GM18873 (cell line): ENCODE results near the gene LRP8.

Experiments used
- ATAC-seq: cut with Tn5 transposase; IDR thresholded peaks from one replicate; pipeline ENCODE4 v1.9.1; 2021; ENCODE audit warnings: mild to moderate bottlenecking, moderate library complexity, moderate number of reproducible peaks; ENCODE audit not compliant: unreplicated experiment, low FRiP score

The LRP8 gene

DNA sequence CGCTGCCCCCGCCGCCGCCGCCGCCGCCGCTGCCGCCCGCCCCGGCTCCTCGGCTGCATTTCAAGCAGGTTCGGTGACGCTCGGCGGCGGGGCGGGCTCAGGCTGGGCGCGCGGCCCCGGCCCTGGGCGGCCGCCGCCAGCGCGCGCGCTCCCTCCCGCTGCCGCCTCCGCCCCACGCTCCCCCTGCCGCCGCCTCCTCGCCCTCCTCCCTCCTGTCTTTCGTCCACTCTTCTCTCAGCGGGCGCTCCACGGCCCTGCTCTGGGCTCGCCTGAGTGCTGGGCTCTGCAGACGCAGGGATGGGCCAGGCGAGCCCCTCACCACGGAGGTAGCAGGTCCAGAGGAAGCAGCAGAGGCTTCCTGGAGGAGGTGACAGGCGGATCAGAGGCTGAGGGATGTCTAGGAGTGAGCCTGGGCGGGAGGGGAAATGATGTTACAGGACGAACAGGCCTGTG, at the start of gene LRP8:
Gene LRP8 (minus strand): TSS at position 62 of the 453 bp plus-strand sequence. CDS start 158 bp downstream, outside the sequence.
- no peak for ATAC-seq

DNA sequence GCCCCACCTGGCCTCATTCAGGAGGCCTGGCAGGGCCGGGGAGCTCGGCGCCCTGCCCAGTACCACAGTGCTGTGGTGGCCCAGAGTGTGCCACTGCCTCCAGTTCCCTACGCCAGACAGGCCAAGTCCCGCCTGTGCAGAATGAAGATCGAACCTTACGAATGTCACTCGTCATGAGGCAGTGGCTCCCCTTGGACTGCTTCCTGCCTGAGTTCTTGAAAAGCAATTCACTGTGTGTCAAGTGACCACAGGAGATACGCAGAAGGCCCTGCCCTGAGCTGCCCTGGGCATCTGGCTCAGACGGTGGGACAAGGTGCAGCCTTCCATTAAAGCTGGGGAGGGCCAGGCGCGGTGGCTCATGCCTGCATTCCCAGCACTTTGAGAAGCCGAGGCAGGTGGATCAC, 49.6 kb upstream of the LRP8 start:
- ATAC-seq, result no peak

DNA sequence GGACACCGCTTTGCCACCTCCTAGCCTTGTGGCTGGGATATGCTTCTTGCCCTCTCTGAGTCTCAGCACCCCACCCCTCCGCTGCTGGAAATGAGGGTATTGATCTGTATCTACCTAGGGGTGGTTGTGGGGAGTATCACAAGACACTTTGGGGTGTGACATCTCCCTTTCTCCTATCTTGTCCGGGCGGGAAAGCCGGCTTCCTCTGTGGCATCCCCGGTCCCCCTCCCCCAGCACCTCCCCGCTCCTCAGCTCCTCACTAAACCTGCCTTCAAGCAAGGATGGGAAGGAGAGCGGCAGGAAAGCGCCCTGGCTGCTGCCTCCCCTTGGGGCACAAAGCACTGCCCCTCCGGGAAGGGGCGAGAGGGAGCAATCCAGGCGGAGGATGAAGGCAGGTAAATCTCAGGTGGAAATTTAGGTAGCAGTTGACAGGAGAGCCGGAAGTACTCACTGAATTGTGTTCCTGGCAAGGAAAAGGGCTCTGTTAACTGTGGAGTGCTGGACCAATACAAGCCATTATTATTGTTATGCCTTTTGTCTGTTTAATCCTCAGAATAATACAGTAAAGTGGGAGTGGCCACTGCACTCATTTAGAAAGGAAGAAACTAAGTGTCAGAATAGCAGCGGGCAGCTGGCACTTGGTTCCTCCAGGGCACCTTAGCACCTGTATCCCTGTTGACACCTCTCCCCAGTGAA, 49.0 kb upstream of the LRP8 start:
- ATAC-seq, result no peak

DNA sequence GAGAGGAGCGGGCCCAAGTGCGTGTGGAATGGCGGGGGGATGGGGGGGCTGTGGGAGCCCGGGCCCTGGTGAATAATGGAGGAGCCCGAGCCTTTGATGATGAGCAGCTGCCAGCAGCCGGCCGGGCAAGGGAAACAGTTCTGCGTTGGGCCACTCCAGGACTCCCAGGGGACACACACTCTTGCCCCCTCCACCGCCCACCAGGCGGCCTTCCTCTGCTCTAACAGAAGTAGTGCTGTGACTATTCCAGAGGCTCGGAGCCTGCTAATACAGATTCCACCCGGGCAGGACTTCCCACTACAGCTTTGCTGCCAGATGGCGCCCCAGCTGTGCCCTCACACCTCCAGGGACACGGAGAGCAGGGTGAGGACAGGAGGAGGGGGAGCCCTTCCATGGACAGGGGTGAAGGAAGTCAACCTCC, 48.2 kb upstream of the LRP8 start:
- no peak for ATAC-seq

DNA sequence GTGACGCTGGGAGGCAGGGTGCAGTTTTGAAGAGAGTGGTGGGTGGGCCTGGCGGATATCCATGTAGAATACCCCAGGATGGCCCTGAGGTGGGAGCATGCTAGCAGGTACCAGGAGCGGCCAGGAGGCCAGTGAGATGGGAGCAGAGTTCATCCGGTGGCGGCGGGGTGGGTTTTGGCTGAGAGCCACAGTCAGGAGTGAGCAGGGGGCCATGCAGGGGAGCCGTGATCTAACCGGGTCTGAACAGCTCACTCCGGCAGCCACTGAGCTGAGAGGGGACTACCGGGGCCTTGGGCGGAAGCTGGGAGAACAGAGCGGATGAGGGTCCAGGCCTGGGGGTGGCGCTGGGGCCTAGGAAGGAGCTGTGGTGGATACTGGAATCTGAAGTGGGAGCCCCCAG, 47.6 kb upstream of the LRP8 start:
- ATAC-seq, result no peak

DNA sequence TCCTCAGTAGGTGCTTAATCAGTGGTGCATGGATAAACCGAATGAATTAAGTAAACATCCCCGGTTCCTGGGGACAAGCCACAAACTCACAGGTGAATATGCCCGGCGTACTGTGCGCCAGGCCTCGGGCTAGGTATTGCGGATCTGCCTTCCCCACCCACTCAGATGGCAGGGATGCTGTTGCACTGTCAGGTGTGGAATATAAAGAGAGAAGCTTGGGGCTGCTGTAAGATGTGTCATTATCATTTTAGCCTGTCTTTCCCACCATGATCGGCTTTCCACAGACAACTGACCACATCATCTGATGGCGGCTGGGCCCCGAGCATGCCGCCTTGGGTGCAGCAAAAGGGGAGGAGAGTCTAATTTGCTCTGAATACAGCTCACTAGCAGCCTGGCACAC, 45.4 kb upstream of the LRP8 start:
- no peak for ATAC-seq

DNA sequence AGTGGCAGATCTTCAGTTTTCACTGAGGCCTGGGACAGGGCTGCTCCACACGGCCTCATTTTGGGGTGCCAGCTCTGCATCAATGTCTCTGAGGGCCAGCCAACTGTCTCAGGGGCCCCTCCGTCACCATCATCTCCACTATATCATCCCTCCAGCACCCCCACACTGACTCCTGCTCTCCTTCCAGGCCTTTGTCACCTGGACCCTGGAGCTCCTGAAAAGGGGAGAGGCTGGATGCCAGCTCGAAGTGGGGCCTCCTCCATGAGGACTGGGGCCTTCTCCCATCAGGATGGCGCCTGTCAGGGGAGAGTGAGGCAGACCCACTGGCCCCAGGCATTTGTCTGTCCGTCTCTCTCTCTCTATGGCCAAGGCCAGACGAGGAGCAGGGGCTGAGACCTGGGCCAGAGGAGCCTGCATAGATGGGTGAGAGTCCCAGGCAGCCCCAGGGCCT, 44.7 kb upstream of the LRP8 start:
- no peak for ATAC-seq

DNA sequence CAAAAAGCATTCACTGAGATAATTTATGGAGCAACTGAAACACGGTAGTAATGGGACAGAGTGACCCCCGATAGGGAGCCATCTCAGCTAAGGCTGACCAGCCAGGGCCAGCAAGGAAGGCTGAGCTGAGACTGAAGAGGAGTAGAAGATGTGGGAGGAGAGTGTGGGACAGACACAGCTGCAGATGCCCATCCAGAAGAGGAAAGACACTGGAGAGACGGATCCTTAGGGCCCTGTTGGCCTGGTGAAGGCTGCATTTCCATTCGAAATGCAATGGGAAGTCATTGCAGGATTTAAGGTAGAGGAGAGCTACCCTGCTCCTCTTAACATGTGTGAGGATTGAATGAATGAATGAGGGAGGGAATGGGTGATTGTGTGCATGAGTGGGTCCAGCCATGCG, 44.0 kb upstream of the LRP8 start:
- no peak for ATAC-seq

DNA sequence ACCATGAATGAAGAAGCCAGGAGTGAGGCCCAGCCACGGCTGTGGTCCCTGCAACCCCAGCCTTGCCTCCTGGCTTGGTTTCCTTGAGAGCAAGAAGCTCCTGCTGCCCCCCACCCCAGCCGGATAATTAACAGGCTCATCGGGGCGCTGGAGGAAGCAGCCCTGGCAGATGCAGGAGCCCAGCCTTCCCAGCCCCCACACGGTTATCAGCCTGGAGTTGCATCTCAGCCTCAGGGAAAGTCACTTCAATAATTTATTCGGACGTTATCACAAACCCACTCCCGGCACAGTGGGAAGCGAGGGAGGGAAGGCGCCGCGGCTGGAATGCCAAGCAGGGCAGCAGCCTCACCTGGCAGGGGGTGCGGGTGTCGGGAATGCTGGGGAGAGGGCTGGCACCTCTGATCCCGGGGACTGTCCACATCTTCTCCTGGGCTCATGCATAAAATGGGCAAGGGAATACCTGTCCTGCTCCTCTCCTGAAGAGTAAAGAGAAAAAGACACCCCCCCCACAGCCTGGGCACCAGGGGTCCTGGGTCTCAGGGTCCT, 43.3 kb upstream of the LRP8 start:
- no peak for ATAC-seq

DNA sequence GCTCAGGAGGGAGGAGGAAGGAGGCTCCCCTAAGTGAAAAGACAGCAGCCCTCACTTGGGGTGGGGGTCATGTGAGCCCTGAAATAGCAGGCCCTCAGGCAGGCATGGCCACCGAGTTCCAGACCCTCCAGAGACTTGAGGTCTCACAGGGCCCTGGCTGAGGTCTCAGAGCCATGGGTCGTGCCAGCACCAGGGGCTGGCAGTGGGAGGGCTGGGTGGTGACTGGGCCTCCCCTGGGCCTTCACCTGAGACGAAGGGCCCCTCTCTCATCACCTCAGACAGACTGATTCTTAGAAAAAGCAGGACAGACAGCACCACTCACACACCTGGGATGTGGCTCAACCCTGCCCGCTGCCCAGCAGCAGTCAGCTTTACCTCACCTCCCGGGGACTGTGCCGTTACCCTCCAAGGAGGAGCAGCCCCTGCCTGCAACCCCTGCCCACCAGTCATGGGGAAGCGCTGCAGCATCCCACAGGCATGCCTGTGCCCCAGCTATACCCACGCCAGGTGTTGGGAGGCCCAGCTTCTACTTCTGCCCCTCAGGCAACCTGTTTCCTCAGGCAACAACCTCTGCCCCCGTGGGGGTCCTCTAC, 42.6 kb upstream of the LRP8 start:
- ATAC-seq, result no peak

DNA sequence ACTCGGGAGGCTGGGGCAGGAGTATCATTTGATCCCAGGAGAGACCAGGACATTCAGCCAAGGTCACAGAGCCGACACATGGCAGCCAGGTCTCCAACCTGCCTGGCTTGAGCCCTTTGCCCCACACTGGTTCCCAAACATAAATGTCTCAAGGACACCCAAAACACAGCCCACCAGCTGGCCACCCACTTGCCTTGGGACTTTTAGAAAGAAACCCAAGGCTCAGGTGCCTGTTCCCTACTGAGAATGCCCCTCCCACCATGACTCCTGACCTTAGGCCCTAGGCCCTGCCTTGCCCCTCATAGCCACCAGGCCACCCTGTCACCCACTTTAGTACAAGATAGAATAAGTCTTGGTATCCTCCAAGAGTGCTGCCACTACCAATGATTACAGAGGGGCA, 41.9 kb upstream of the LRP8 start:
- ATAC-seq, result no peak

DNA sequence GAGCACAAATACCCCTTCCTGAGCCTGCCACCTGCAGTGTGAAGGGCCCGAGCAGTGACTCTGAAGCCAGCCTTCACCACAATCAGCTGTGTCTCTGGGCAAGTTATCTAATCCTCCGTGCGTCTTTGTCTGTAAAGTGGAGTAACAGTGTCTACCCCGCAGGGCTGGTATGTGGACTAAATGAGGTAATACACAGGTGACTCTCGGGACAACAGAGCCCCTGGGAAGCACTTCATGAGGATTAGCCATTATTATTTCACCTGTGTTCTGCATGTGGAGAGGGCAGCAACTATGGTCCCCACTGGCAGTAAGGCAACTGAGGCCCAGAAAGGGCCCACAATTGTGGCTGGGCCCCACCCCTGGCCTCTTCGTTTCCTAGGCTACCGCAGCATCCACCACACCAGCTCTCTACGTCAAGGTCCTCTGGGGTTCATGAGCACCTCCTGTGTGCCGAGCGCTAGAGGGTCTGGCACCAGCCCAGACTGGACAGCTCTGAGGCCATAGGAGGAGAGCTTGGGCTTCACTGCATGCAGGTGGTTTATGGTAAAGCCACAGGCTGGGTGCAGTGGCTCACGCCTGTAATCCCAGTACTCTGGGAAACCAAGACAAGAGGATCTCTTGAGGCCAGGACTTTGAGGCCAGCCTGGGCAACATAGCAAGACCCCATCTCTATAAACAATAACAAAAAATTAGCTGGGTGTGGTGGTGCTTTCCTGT, 41.3 kb upstream of the LRP8 start:
- no peak for ATAC-seq

DNA sequence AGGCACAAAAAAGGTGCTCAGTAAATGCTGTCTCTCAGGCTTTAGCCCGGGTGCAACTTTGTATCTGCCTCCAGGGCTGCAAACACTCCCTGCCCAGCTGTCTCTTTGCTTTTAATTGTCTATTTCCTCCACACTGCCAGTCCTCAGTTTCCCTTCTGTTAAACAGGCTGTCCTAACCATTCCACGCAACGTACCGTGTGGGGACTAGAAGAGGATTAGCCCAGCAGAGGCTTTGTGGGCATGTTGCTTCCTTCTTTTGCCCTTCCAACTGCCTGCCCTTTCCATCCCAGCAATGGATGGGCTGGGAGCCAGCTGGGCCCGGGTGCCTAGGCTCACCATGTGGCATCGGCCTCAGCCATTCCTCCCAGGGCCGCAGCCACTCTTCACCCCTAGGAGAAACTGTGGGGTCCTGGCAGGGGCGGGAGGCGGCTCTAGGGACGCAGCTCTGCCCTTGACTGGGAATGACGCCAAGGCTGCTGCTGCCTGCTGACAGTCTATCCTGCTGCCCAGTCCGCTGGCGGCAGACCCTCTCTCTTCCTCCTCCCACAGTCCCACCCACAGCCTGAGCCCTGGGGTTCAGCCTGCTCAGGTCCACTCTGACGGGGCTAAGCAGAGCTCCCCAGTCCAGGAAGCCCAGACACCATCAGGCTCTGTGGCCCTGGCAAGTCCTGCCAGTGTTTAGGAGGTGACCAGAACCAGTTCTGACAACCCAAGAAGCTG, 40.6 kb upstream of the LRP8 start:
- no peak for ATAC-seq

DNA sequence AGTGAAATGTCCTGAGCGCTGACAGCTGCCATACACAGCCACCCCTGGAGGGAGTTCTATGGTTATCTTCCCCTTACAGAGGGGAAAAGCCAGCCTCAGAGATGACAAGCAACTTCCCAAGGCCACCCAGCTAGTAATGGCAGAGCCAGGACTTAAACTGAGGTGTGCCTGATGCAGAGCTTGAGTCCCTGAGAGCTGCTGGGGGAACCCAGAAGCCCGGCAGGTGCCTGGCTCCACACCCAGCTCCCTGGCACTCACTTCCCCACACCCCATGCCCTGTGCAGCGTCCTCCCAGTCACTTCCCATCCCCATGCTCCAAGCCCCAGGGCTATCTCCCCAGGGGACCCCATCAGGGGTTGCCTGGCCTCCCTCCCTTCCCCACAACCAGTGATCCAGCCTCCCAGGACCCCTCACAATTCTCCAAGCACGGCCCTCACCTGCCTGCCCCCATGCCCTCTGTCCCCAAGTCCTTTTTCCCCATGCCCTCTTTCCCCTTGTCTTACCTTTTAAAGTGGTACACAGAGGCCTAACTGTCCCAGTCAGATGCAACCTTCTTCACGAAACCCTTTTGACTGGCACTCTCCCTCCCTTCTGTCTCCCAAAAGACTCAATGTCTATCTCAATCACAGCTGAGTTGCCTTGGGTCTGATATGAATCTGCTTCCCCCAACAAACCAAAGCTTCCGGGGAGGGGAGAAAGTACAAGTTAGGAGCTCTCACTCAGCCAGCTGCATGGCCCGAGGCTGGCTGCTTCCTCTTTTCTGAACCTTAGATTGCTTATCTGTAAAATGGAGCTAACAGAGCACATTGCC, 39.8 kb upstream of the LRP8 start:
- peak; percentile 63 for ATAC-seq

DNA sequence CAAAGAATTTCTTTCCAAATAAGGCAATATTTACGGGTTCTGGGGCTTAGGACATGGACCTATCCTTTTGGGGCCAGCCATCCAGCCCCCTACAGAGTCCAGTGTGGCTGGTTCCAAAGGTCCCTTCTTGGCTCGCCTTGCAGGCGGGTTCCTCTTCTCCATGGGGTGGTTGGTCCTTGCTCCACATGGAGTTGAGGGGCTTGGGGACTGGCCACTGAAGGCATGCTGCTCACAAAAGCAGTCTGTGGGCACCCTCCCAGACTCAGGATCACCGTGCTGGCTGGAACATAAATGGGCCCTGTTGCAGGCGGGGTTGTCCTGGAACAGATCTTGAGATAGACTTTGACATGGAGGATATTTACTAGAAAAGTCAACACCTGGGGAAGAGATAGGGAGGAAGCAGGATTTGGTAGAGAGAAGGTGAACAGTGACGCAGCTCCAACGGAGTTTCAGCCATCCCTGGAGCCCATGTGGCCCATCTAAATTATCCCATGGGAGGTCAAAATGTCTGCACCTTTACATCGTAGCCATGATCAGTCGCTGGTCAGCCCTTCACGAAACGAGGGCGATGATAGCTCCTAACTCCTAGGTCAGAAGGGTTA, 39.1 kb upstream of the LRP8 start:
- no peak for ATAC-seq

DNA sequence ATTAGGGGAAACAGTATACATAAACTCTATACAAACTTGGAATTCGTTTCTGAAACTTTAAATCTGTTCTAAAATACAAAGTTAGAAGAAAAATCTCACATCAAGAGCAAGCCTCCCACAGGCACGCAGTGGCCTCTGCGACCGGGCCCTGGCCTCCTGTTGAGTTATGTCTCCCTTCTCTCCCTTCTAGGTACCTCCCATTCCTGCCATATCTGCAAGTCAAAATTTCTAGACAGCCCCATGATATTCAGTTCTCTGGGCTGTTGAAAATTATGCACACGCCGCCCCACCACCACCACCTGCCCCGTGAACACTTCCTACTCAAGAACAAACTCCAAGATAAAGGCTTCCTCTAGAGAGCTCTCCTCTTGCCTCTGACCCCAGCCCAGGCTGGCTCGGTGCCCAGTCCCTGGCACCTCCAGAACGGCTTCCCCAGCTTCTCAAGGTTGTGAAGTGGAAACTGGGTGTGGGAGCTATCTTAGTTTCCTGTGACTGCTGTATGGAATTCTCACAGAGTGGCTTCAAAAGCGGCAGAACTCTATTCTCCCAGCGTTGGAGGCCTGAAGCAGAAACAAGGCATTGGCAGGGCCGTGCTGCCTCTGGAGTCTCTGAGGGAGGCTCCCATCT, 37.7 kb upstream of the LRP8 start:
- no peak for ATAC-seq

DNA sequence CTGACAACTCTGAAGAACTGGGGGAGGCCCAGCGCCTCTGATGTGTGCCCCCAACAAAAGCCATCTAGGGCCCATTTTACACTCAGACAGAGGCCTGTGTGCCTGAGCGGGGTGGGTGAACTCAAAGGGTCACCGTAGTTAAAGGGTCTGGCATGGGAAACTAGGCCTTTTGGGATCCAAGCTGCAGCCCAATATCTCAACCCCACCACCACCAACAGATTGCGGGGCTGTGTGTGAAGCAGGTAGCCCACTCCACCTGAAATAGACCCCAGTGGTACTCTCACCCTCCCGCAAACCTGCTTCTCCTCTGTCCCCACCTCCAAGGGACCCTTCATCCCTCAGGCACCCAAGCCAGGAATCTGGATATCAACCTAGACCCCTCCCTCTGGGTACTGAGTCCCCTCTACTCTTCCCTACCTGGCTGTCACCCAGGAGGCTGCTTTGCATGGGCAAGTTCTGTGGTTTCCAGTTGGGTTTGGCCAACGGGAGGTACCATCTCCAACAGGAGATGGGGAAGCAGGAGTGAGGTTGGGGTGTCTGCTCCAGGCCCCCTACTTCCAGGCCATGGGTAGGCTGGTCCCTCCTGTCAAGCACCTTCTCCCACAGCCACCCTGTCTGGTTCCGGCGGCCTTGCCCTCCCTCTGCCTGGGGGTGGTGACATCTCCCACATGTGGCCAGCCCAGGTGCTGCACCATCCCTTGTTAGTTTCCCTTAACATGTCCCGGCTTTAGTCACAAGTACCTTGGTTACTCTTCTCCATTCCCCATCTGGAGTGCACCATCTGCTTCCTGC, 35.2 kb upstream of the LRP8 start:
- ATAC-seq, result no peak

DNA sequence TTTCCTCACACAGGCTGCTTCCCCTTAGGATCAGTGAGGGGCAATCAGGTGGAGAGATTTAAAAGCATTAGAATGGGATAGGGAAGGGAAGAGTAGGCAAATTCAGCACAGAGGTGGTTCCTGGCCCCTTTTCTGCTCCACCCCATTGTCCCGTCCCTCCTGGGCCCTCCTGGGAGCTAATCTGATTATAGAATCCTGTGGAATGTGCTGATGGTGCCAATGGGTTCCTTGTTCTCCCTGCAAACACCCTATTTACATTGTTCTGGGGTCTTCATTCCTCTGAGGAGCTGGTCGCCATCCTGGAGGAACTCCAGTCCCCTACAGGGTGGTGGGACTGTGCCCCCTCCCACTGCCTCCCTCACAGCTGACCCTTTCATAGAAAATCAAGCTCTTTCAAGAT, 34.4 kb upstream of the LRP8 start:
- ATAC-seq, result no peak
